GM21367 (cell line): Measurements from ENCODE around the gene ROBO1.
"Not testable (repeated sequence)": the region's sequence is repeated elsewhere in the genome, so short reads cannot be mapped to it uniquely, and the experiment has no call there.

Experiments
- ATAC-seq: cut with Tn5 transposase; IDR thresholded peaks from one replicate; pipeline ENCODE4 v1.9.1; 2021; ENCODE audit not compliant: unreplicated experiment

The ROBO1 gene

DNA sequence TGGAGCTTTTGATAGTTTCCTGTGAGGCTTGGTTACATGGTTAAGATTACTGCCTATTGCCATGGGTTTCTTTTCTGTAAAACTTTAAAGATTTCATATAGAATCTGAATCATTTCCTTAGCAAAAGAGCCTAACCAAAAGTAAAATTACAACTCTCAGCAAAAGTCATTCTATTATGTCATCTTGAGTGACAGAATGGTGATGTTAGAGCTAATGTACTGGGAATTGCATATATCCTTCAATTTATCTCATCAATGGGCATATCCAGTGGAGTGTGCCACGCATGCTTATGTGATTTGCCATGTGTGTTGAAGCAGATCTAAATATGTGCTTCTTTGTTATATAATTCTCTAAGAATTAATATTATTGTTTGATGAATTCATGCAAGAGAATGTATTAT, 212.1 kb downstream of the ROBO1 start:
- no peak for ATAC-seq

DNA sequence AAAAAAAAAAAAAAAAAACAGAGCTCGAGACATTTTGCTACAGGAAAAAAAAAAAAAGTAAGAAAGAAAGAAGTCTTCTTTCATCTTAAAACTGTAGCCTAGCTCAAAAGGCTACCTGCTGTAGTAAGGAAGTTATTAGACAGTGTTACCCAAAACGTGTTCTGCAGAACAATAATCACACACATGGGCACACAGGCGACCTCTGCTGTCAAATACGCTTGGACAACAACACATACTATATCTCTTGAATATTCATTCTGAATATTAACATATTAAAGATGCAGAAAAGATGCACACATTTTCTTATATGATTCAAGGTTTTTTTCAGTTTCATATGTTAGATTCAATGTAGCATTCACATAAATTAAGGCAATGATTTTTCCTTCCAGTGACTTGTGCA, 215.8 kb downstream of the ROBO1 start:
- ATAC-seq, result no peak

DNA sequence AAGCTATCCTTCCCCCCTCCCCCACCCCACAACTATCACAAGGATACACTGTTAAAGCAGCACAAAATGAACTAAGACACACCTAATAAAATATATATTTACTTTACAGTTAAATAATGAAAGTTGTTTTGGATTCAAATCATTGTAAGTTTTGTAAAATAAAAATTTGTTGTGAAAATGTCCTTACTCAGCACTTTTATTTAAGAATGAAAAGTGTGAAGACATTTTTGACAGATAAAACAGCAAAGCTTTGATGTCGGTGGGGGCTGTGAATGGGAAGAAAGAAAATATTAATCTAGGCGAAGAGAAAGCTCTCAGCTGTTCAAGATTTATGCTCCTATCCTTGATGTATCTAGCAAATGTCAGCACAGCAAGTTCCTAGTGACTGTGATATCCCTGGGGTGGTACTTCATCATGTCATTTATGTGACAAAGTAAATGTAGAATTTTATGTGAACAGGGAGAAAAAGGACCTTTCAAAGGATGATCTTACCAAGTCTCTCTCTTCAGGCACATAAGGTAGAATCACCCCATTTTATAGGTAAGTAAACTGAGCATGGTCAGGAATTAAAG, 216.4 kb downstream of the ROBO1 start:
- ATAC-seq, result no peak

DNA sequence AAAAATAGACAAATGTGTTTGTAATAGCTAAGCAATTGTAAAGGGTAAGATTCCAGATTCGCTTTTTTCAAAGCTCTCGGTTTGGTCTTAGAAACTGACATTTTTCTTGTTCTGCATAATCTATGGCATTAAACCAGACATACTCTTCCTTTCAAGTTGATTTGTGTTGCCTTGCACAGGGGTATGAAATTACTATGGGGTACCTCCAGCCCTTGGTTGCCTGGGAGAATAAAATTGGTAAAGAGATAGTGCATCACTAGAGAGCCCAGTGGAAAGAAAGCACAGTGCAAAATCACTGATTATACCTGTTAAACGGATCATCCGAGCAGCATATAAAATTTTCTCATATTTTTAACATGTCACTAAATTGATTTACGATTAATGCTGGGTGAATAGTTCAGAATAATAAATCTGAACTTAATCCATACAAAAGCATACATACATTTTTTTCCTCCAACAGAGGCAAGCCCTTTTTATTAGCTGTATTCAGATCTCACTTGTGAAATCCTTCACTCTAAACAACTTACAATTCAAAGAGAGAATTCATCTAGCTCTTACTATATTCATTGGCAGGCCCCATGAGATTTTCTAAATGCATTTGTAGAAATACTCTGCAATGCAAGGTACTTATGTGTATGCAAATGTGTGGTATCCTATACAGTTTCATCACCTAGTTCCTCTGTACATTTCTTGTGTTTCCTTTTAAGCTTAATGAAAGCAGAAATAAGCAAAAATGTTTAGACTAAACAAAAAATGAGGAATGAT, 224.4 kb downstream of the ROBO1 start:
- no peak for ATAC-seq

DNA sequence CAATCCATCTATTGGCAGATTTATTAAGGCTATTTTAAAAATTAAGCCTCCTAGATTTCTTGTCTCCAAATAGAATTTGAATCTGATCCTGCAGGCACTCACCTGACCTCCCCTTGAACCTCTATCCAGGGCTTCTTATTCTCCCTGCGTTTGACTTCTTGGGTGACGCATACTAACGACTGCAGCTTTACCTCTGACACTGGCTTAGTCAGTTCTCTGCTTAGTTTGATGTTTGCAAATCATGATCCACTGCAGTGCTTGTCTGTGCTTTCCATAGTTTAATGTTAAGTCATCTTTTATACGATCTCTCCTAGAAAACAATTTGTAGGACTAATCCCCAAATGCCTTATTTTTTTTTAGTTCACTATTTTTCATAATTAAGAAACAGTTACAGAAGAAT, 233.1 kb downstream of the ROBO1 start:
- no peak for ATAC-seq

DNA sequence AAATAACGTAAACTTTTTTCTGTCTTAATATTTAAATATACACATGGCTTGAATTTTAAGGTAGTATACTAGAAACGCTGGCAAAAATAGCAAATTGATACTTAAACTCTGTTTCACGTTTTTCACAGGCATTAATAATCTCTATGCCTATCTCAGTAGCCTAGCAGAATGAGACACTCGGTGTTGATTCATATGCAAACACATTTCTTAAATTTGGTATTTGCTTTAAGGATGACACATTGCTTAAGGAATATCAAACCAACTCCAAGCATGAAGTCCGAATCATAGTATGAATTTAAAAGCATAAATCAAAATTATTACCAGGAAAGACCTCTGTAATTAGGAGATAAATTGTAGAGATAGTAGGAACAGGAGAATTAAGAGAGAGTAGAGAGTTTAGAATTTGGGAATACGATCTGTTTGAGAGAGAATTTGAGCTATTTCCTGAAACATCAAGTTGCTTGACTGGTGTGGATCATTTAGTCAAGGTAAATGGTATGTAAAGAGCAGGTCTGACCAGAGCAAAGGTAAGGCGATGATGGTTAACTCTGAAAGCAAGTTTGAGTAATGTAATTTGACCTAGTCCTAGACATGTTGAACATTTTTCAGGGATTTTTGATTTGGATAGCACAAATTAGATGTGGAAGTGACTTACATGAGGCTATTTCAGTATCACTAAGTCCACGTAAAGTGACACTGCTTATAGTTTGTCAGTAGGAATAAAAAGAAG, 236.1 kb downstream of the ROBO1 start:
- ATAC-seq, result no peak

DNA sequence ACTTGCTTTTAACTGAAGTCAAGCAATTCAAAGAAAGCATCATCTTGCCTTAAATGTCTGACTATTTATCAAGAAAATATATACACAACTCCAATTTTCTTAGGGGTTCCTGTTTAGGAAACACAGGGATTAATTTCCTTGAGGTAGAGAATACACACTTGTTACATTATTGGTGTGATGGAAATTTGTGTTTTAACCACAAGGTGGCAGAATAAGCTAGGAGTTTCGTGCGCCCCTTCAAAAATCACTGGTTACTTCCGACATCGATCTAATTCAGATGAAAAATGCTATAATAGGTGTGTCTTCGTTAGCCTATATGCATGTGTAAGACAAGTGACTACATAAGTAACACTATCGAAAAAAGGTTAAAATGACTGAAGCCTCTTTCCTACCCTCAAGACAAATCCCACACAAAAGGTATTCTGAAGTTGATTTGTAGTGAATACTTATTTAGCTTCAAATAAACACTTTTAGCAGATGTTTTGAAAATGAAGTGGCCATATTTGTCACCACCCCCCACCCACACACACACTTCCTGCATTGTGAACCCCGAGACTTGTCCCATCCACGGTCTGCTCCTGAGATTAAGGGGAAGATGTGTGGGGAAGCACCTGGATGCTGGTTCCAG, 246.5 kb downstream of the ROBO1 start:
- peak; percentile 72 for ATAC-seq

DNA sequence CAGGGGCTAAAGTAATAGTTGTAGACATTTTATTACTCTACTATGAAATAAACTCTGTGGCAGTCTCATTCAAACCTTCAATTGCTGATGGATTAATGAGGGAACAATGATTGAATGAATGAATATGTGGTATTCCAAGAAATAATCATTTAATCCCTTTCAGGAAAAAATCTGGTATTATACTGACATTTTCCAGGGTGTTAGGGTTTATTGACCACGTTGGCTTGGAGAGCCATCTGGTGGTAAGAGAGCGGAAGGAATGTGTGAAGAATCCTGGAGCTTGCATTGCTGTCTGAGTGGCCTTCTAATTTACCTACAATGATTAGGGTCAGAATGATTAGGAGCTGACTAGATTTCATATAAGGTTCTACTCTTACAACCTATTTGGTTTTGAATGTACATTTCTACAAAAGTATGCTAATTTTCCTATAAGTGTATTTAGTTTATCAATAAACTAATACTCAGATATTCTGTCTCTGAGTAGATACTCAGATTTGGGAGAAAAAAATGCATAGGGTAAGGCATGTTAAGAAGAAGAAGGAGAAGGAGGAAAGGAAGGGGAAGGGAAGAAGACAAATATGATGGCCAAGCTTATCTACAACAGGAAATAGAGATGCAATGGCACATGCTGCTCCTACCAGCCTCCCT, 249.9 kb downstream of the ROBO1 start:
- no peak for ATAC-seq

DNA sequence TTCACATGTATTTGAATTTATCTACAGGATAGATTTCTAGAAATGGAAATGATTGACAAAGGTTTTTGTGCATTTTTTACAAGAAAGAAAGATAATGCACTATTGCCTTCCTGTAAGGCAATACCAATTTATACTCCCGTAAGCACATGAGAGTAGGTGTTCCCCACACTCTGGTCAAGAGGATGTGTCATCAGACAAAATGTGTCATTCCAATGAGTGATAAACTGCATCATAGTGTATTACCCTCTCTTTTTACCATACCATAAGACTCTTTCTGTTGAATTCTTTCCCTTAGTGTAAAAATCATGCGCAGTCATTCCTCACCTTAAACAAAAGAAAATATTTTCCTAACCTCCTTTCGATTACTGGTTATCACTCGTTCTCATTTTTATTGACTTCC, 251.0 kb downstream of the ROBO1 start:
- no peak for ATAC-seq

- ATAC-seq, result no peak
Observed at GRCh38 chr3:79515072-79515471, 252.7 kb downstream of the ROBO1 start.

DNA sequence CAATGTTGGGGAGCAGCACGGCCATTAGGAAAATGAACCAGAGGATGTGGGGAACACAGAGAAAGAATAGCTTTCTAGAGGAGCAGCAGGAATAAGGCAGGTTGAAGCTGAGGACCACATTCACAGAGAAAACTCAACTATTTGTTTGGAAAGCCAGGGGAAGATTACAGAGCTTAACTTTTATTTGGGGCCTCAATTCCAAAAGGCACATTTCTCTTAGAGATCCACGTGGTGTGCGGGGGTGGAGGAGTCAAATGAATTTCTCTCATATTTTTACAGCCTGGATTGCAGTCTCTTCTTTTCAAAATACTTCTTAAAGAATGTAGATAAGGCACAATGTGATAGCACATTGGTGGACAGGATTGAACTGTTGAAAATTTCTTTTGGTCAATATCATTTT, 253.7 kb downstream of the ROBO1 start:
- ATAC-seq, result no peak

DNA sequence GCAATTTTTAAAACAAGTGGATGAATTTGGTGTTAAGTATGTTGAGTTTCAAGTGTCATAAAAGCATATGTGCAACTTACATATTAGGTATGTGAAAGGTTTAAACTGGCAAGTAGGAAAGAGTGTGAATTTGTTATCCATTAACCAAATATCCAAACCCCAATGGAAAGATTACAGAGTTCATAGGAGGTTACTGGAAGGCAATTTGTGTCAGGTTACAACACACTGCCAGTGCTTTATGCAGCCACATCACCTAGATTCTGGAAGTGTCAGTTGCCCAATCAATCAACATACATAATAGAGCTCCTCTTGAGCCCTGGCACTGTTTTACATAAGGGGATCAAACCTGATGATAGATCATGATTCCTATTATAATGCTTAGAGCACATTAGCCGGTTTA, 261.0 kb downstream of the ROBO1 start:
- no peak for ATAC-seq

GRCh38 chr3:79502216-79502681, 265.5 kb downstream of the ROBO1 start:
- not testable (repeated sequence) for ATAC-seq

GRCh38 chr3:79497447-79498111, 270.2 kb downstream of the ROBO1 start:
- no peak for ATAC-seq

DNA sequence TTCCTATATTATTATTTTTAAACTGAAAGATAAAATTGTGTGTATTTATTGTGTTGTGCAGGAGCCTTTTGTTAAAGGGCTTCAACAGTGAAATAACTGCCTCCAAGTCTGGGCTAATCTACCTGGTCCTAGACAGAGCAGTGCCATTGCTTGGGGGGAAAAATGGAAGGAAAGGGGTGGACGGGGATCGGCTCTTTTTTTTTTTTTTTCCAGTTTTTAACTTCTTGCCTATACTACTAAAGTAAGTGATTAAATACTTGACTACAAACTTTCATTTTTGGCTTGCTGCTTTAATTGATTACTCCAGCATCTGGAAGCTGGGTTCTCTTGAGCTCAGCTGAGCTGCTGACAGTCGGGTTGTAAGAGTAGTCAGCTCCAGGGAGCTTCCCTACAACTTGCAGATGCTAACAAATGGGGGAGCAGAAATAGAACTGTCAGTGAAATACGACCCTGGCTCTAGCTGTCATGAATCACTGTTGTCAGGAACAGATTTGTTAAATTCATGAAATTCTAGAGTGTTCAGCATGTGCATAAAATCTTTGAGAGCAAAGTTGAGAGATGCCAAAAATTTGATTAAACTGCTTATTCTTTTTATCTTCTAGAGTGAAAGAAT, 276.7 kb downstream of the ROBO1 start:
- no peak for ATAC-seq

- no peak for ATAC-seq
Observed at GRCh38 chr3:79490165-79491028, 277.4 kb downstream of the ROBO1 start.

GRCh38 chr3:79488407-79488806, 279.4 kb downstream of the ROBO1 start:
- no peak for ATAC-seq

- no peak for ATAC-seq
Observed at GRCh38 chr3:79480746-79481145, 287.1 kb downstream of the ROBO1 start.

- no peak for ATAC-seq
Observed at GRCh38 chr3:79478620-79479019, 289.2 kb downstream of the ROBO1 start.
